Left renal cortex interstitium (tissue), 4 donors: ENCODE measurements around the gene RNPC3. TPM values are rescaled to one million over a fixed set of nuclear protein-coding genes. Genes with fewer than 3 reads are reported as not detected.
"Not testable (repeated sequence)": the region's sequence is repeated elsewhere in the genome, so short reads cannot be mapped to it uniquely, and the experiment has no call there.

ENCODE experiments used
- DNase-seq, 4 donors: peaks; one replicate each; pipeline ENCODE4 v3.0.0-alpha.2; 2013; ENCODE audit warnings: low read depth in 4 of 4, low spot score in 2 of 4, missing footprints in 1 of 4
- polyA plus RNA-seq, 4 donors: library from polyadenylated mRNA; unstranded; fragments of 120-200 nt; gene quantifications; one replicate each; pipeline ENCODE4 v1.2.1, GENCODE V29; 2013; ENCODE audit not compliant: insufficient read length in 4 of 4

RNPC3 gene
- polyA plus RNA-seq, 4 donors, result 36.1 to 103 (median 62.9) TPM

- no peak for DNase-seq
Measured at GRCh38 chr1:103547840-103548239, 22.3 kb downstream of the RNPC3 start.

DNA sequence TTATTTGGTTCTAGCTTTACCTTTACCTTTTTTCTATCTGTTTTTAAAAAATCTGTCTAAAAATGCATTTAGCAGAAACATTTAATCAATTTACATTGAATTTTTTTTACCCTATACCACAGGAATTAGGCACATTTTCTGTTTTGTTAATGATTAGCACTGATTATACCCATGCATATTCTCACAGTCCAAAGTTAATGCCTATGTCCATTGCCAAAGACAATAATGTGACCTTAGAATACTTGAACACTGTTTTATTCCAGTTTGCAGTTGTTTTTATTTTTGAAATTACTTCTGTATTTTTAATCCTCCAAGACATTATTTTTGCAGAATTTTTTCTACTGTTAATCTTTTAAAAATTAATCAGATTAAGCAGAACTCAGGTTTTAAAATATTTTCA lies 34.9 kb downstream of the RNPC3 start:
- no peak for DNase-seq

DNA sequence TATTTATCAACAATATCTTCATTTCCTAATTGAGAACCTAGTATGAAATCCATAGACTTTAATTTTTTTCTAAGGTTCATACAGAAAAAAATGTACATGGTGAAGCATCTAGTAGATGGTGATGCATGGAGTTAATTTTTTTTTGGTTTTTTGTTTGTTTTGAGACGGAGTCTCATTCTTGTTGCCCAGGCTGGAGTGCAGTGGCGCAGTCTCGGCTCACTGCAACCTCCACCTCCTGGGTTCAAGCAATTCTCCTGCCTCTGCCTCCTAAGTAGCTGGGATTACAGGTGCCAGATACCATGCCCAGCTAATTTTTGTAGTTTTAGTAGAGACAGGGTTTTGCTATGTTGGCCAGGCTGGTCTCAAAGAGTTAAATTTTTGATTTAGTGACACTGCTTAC lies 35.6 kb downstream of the RNPC3 start:
- not testable (repeated sequence) for DNase-seq

DNA sequence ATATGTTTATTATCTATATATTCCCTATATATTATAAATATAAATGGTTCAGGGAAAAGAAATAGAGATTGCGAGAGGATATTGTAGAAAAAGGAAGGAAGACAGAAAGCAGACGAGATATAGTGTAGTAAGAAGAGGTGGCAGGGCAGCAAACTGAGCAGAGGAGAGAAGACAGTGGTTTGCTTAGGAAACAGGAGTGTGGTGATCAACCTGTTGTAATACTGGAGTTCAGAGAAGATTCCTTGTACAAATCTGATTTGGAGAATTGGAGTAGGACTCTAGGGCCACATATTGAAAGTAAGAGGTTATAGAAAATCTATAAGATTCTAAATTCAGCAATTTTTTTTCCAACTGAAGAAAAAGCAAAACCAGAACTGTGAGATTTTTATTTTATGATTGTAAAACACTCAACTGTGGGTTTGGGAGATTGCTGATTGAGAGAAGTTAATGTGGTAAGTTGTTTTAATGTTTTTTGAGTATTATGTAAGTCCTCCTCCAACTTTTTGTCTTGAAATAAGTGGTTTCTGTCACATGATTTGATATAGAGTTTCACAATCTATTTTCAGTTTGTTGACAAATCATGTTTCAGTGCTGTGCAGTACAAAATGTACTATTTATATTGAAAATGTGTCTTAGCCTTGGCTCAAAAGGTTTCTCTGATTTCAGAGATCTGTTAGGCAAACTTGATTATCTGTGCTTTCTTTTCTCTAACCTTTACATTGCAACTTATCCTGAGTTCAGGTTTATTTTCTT lies 36.3 kb downstream of the RNPC3 start:
- no peak for DNase-seq

GRCh38 chr1:103563056-103563455 lies 37.6 kb downstream of the RNPC3 start:
- DNase-seq, result no peak

DNA sequence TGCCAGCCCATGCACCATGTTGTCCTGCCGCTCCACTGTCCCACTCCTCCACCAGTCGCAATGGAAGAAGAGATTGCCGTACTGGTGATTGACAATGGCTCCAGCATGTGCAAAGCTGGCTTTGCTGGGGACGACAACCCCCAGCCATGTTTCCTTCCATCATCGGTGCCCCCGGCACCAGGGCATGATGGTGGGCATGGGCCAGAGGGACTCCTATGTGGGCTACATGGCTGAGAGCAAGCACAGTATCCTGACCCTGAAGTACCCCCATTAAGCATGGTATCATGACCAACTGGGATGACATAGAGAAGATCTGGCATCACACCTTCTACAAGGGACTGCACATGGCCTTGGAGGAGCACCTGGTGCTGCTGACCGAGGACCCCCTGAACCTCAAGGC lies 44.0 kb downstream of the RNPC3 start:
- DNase-seq, result no peak

DNA sequence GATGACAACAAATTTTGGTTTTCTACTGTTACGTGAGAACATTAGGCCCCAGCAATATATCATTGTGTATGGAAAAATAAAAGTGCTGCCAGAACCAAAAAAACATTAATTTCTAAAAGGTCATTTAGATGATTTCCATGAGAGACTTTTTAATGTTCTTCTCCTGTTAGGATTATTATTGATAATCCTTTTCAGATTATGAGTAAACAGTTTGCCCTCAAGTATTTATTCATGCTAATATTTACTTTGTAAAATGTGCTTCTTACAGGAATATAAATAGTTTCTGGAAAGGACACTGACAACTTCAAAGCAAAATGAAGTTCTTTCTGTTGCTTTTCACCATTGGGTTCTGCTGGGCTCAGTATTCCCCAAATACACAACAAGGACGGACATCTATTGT lies 45.8 kb downstream of the RNPC3 start, which contains the start of gene AMY2B:
TSS of gene AMY2B (plus strand) at position 301 of the 400 bp plus-strand sequence. CDS start at position 315, 14 bp downstream.
- DNase-seq, result not testable (repeated sequence)

- no peak for DNase-seq
Measured at GRCh38 chr1:103576065-103576464, 50.6 kb downstream of the RNPC3 start.

- DNase-seq, result not testable (repeated sequence)
Measured at GRCh38 chr1:103576784-103577183, 51.3 kb downstream of the RNPC3 start.

DNA sequence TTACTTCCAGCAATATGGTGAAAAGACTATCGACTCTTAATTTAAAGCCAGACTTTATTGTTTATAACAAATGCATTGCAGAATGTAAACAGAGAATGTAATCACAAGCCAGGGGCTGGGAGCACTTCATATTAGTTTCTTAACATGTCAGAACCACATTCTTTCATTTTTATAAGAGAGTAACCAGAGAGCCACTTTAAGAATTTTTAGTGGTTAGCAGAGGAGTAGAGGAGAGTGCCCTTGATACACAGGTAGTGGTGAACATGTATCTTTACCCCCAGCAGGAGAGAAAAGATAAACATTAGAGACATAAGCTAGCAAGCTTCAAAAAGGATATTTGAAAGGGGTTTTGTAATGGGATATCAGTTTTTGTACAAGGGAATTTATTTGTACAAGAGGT lies 57.0 kb downstream of the RNPC3 start:
- no peak for DNase-seq

- no peak for DNase-seq
Measured at GRCh38 chr1:103583887-103584286, 58.4 kb downstream of the RNPC3 start.

DNA sequence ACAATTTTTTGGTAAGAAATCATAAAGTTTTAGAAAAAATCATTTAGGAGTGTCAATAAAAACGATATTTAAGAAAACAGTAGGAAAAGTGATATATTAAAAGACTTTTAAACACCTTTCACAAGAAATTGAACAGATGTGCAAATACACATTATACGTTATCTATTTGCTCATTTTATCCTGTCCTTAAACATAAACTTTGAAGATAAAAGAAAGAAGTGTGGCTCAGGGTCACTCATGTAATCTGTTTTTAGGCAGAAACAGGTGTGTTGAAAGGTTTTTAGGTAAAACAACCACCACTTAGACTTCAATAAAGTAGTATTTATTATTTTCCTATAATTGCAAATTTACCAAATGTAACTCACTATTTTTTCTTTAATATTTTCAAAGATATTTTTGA lies 59.0 kb downstream of the RNPC3 start:
- no peak for DNase-seq

DNA sequence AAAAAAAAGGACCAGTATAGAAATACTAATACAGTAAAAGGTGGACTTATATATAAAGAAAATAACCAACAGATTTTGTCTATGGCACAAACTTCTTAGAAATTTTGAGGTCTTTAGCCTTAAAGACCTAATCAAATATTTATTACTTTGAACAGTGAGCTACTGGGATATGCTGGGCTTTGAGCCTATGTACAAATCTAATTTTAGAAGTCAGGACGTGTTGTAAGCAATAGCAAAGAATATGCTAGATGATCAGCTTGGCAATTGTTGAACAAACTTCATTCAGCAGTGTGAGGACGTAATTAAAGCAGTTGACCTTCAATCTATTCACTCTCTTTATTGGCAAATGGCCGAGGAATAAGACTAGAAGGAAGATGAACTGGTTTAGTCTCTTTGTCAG lies 77.2 kb downstream of the RNPC3 start:
- DNase-seq, result not testable (repeated sequence)

Other genes starting within 250 kb of the RNPC3 start
- 10 to 100 TPM; 22.1 to 76.8 (median 39.4) TPM for gene AMY2B, start 45.9 kb downstream of the RNPC3 start, polyA plus RNA-seq
- under 1 TPM in 2 of 4 donors, not detected in 2; 0.31 to 0.84 TPM for gene AMY2A, start 91.7 kb downstream of the RNPC3 start, polyA plus RNA-seq
- under 1 TPM in 1 of 4 donors, not detected in 3; 0.57 TPM for gene AMY1A, start 130.1 kb downstream of the RNPC3 start, polyA plus RNA-seq
- under 1 TPM in 1 of 4 donors, not detected in 3; 0.58 TPM for gene AMY1B, start 170.5 kb downstream of the RNPC3 start, polyA plus RNA-seq
- gene AMY1C, start 224.2 kb downstream of the RNPC3 start, polyA plus RNA-seq, result not detected